Neural cell (in vitro differentiated cells): ENCODE results near the gene GAN. TPM values are rescaled to one million over a fixed set of nuclear protein-coding genes. Genes with fewer than 3 reads are reported as not detected.

Source experiments
- H2AFZ ChIP-seq: fragments of 200-600, 300-800 bp; sonication (generic), shearing (Covaris generic); 2 replicates; pipeline ENCODE4 v1.6.0; 2014; ENCODE audit warnings: low read depth, mild to moderate bottlenecking, antibody characterized with exemption, low read length, moderate library complexity
- H3F3A ChIP-seq: fragments of 200-600 bp; shearing (Covaris generic); 2 replicates; pipeline ENCODE4 v1.6.1; 2016; ENCODE audit warnings: mild to moderate bottlenecking, moderate library complexity, mixed read lengths, antibody characterized with exemption, low read length; ENCODE audit not compliant: insufficient read depth, poor library complexity, severe bottlenecking
- H3K27ac ChIP-seq: fragments of 200-600, 300-800 bp; sonication (generic), shearing (Covaris generic); 2 replicates; pipeline ENCODE4 v1.5.1; 2014; ENCODE audit warnings: mild to moderate bottlenecking, low read length, moderate library complexity
- H3K27me3 ChIP-seq: fragments of 300-800, 200-600 bp; sonication (generic), shearing (Covaris generic); 2 replicates; pipeline ENCODE4 v1.6.0; 2014; ENCODE audit warnings: mild to moderate bottlenecking, low read depth, low read length, moderate library complexity; ENCODE audit not compliant: insufficient read depth
- H3K36me3 ChIP-seq: fragments of 300-800, 200-600 bp; sonication (generic), shearing (Covaris generic); 2 replicates; pipeline ENCODE4 v1.5.1; 2014; ENCODE audit warnings: mild to moderate bottlenecking, antibody characterized with exemption, low read length, moderate library complexity; ENCODE audit not compliant: insufficient read depth
- H3K4me2 ChIP-seq: fragments of 300-800, 200-600 bp; sonication (generic), shearing (Covaris generic); 2 replicates; pipeline ENCODE4 v1.6.0; 2014; ENCODE audit warnings: mild to moderate bottlenecking, low read length
- H3K4me3 ChIP-seq: fragments of 300-800, 200-600 bp; sonication (generic), shearing (Covaris generic); 2 replicates; pipeline ENCODE4 v1.5.1; 2014; ENCODE audit warnings: mild to moderate bottlenecking, low read length, moderate library complexity
- H3K79me2 ChIP-seq: fragments of 200-600 bp; shearing (Covaris generic); replicated peaks from 2 replicates; pipeline ENCODE4 v1.6.0; 2014; ENCODE audit warnings: mild to moderate bottlenecking, low read length, moderate library complexity; ENCODE audit not compliant: insufficient read depth
- H3K9ac ChIP-seq: fragments of 300-800, 200-600 bp; sonication (generic), shearing (Covaris generic); 2 replicates; pipeline ENCODE4 v1.6.1; 2016; ENCODE audit warnings: mild to moderate bottlenecking, low read length, mixed read lengths
- H3K9me2 ChIP-seq: fragments of 200-600 bp; shearing (Covaris generic); 2 replicates; pipeline ENCODE4 v1.6.1; 2016; ENCODE audit warnings: mild to moderate bottlenecking, low read length, mixed read lengths; ENCODE audit not compliant: insufficient read depth
- H3K9me3 ChIP-seq: fragments of 200-600, 300-800 bp; sonication (generic), shearing (Covaris generic); 2 replicates; pipeline ENCODE4 v1.6.1; 2016; ENCODE audit warnings: mild to moderate bottlenecking, mixed run types, low read length, moderate library complexity, mixed read lengths
- H4K20me1 ChIP-seq: fragments of 200-600 bp; shearing (Covaris generic); 2 replicates; pipeline ENCODE4 v1.6.1; 2016; ENCODE audit warnings: mild to moderate bottlenecking, mixed run types; ENCODE audit not compliant: insufficient read depth
- EP300 ChIP-seq: fragments of 450-650 bp; conservative IDR thresholded peaks from 2 replicates; pipeline ENCODE4 v1.6.1; 2014; ENCODE audit warnings: antibody characterized with exemption, mild to moderate bottlenecking, moderate library complexity; ENCODE audit not compliant: poor library complexity, severe bottlenecking
- EZH2 ChIP-seq: fragments of 200-600, 300-800 bp; shearing (Covaris generic), sonication (generic); IDR thresholded peaks from 2 replicates; pipeline ENCODE4 v1.6.1; 2014; ENCODE audit warnings: antibody characterized with exemption, low read length, borderline replicate concordance, mild to moderate bottlenecking; ENCODE audit not compliant: insufficient read depth, poor library complexity, severe bottlenecking
- MXI1 ChIP-seq: fragments of 450-650 bp; conservative IDR thresholded peaks from 2 replicates; pipeline ENCODE4 v1.6.1; 2014; ENCODE audit warnings: antibody characterized with exemption, mild to moderate bottlenecking; ENCODE audit not compliant: poor library complexity, severe bottlenecking
- POLR2AphosphoS5 ChIP-seq: IDR thresholded peaks from 2 replicates; pipeline ENCODE4 v1.6.1; 2012
- RAD21 ChIP-seq: fragments of 450-650 bp; conservative IDR thresholded peaks from 2 replicates; pipeline ENCODE4 v1.6.1; 2014; ENCODE audit warnings: antibody characterized with exemption, mild to moderate bottlenecking, moderate library complexity
- SMC3 ChIP-seq: fragments of 450-650 bp; conservative IDR thresholded peaks from 2 replicates; pipeline ENCODE4 v1.6.1; 2014; ENCODE audit warnings: antibody characterized with exemption, mild to moderate bottlenecking, moderate library complexity; ENCODE audit not compliant: poor library complexity
- TAF1 ChIP-seq: IDR thresholded peaks from 2 replicates; pipeline ENCODE4 v1.6.1; 2012; ENCODE audit warnings: low read depth
- polyA plus RNA-seq: library from polyadenylated mRNA; depleted of rRNA; stranded (reverse); fragments of >200 nt; gene quantifications from 2 replicates; pipeline ENCODE4 v1.2.3, GENCODE V29; 2014
- TF ChIP-seq, protein P1 (sequence below): fragments of 450-650 bp; IDR thresholded peaks from 2 replicates; pipeline ENCODE4 v1.5.1; 2014; ENCODE audit warnings: antibody characterized with exemption, mild to moderate bottlenecking, moderate library complexity; ENCODE audit not compliant: poor library complexity, severe bottlenecking
- TF ChIP-seq, protein P2 (sequence below): IDR thresholded peaks from 2 replicates; pipeline ENCODE4 v1.6.1; 2012; ENCODE audit warnings: borderline replicate concordance

GAN gene
- polyA plus RNA-seq, 1 donor from 2014 or later = 9.1 TPM

DNA sequence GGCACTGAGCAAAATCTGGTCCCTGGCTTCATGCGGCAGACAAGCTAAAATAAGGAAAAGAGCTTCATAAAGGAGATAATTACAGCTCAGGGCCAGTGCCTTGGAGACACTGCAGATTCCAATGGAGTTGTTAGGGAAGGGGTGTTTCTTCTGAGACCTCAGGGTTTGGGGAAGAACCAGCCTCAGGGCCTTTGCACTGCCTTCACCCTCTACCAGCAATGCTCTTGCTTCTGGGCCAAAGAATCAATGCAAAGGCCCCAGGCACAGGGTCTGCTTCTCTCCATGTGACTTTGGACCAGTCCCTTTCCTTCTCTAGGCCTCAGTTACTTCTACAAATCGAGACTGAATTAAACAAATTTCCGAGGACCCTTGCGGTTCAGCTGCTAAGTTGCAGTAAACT is 36.2 kb upstream of the GAN start:
- H3K79me2 ChIP-seq = no peaks in the 10 kb centered on the region
- H3F3A ChIP-seq = no peaks in the 10 kb centered on the region
- no peaks in the 10 kb centered on the region for H3K27me3 ChIP-seq
- H3K9me2 ChIP-seq = no peaks in the 10 kb centered on the region
- no peaks in the 10 kb centered on the region for H4K20me1 ChIP-seq
- H3K4me2 ChIP-seq = no peak overlapping the region
- no peaks in the 10 kb centered on the region for H3K36me3 ChIP-seq
- H2AFZ ChIP-seq = no peak overlapping the region
- no peak overlapping the region for H3K9ac ChIP-seq
- H3K27ac ChIP-seq = no peak overlapping the region
- no peak for TF ChIP-seq EZH2
- no peak for TF ChIP-seq MXI1
- H3K9me3 ChIP-seq = no peaks in the 10 kb centered on the region
- H3K4me3 ChIP-seq = no peak overlapping the region

DNA sequence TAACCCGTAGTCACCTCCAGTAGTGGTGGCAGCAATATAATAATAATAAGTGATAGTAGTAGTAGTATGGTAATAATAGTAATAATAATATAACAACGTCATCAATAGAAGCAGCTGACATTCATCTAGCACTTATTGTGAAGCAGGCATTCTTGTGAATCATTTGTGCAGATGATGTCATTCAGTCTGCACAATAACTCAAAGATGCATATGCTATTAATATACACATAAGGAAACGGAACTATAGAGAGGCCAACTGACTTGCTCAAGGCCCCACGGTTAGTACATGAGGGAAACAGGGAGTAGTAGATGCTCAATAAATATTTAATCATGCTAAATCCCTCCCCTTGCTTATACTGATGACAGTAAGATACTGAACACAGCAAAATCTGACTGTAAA is 35.4 kb upstream of the GAN start:
- Histone ChIP-seq H4K20me1 (no peaks in the 10 kb centered on the region), H2AFZ (no peak overlapping the region), H3K4me3 (no peak overlapping the region), H3K9me2 (no peaks in the 10 kb centered on the region), H3K9ac (no peak overlapping the region), H3K4me2 (no peak overlapping the region), H3F3A (no peaks in the 10 kb centered on the region), H3K9me3 (no peaks in the 10 kb centered on the region), H3K36me3 (no peaks in the 10 kb centered on the region), H3K79me2 (no peaks in the 10 kb centered on the region), H3K27me3 (no peaks in the 10 kb centered on the region), H3K27ac (no peak overlapping the region)
- TF ChIP-seq, protein P1, sequence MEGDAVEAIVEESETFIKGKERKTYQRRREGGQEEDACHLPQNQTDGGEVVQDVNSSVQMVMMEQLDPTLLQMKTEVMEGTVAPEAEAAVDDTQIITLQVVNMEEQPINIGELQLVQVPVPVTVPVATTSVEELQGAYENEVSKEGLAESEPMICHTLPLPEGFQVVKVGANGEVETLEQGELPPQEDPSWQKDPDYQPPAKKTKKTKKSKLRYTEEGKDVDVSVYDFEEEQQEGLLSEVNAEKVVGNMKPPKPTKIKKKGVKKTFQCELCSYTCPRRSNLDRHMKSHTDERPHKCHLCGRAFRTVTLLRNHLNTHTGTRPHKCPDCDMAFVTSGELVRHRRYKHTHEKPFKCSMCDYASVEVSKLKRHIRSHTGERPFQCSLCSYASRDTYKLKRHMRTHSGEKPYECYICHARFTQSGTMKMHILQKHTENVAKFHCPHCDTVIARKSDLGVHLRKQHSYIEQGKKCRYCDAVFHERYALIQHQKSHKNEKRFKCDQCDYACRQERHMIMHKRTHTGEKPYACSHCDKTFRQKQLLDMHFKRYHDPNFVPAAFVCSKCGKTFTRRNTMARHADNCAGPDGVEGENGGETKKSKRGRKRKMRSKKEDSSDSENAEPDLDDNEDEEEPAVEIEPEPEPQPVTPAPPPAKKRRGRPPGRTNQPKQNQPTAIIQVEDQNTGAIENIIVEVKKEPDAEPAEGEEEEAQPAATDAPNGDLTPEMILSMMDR = no peak
- TF ChIP-seq EZH2 (no peak), TAF1 (no peak), MXI1 (no peak)
- TF ChIP-seq, protein P2, sequence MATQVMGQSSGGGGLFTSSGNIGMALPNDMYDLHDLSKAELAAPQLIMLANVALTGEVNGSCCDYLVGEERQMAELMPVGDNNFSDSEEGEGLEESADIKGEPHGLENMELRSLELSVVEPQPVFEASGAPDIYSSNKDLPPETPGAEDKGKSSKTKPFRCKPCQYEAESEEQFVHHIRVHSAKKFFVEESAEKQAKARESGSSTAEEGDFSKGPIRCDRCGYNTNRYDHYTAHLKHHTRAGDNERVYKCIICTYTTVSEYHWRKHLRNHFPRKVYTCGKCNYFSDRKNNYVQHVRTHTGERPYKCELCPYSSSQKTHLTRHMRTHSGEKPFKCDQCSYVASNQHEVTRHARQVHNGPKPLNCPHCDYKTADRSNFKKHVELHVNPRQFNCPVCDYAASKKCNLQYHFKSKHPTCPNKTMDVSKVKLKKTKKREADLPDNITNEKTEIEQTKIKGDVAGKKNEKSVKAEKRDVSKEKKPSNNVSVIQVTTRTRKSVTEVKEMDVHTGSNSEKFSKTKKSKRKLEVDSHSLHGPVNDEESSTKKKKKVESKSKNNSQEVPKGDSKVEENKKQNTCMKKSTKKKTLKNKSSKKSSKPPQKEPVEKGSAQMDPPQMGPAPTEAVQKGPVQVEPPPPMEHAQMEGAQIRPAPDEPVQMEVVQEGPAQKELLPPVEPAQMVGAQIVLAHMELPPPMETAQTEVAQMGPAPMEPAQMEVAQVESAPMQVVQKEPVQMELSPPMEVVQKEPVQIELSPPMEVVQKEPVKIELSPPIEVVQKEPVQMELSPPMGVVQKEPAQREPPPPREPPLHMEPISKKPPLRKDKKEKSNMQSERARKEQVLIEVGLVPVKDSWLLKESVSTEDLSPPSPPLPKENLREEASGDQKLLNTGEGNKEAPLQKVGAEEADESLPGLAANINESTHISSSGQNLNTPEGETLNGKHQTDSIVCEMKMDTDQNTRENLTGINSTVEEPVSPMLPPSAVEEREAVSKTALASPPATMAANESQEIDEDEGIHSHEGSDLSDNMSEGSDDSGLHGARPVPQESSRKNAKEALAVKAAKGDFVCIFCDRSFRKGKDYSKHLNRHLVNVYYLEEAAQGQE = no peak

DNA sequence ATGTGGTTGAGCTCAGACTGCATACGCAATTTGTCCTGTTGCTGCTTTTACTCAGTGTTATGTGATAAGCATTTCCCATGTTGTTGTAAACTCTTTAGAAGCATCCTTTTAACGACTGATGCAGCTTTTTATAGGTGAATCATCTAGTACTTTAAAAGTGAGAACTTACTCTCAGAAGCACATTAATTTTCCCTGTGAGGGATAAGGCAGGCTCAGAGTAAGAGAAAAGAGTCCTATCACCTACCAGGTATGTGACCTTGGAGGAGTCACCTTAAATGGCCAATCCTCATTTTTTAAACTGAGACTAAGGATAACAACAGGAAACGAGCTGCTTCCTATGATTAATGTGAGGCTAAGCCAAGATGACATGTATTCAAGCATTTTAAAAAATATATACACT is 34.4 kb upstream of the GAN start:
- Histone ChIP-seq H3K4me3 (no peak overlapping the region), H3K36me3 (no peaks in the 10 kb centered on the region), H3K79me2 (no peaks in the 10 kb centered on the region), H3K4me2 (no peak overlapping the region), H3F3A (no peaks in the 10 kb centered on the region), H3K27ac (no peak overlapping the region), H3K9ac (no peak overlapping the region), H3K27me3 (no peaks in the 10 kb centered on the region), H3K9me3 (no peaks in the 10 kb centered on the region), H2AFZ (no peak overlapping the region), H4K20me1 (no peaks in the 10 kb centered on the region), H3K9me2 (no peaks in the 10 kb centered on the region)
- no peak for TF ChIP-seq RAD21
- TF ChIP-seq EP300 = no peak
- no peak for TF ChIP-seq POLR2AphosphoS5
- TF ChIP-seq, protein P1 = no peak
- no peak for TF ChIP-seq SMC3
- no peak for TF ChIP-seq EZH2
